ENCODE measurements around the gene MYBPC2.

Gene MYBPC2

DNA sequence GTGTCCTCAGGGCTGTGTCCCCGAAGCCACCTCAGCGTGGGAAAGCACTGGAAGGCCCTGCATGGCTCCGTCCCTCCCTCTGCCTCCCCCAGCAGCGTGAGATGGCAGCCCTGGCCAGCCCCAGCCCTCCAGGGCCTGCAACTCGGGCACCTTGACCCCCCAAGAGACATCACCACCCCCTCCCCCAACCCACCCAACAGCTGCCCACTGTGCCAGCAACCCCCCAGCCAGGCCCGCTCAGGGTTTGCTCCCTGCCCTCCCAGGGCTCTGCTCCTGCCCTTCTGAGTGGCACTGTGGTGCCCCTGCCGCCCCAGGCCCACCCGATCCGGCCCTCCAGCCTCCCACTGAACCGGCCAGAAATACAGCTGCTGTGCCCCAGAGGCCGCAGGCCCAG, 82.5 kb downstream of the MYBPC2 start:
- in situ Hi-C loops (cut with HindIII; ENCODE audit: low sequenced_read_pairs): no loop called here
- TF ChIP-seq, protein P1, sequence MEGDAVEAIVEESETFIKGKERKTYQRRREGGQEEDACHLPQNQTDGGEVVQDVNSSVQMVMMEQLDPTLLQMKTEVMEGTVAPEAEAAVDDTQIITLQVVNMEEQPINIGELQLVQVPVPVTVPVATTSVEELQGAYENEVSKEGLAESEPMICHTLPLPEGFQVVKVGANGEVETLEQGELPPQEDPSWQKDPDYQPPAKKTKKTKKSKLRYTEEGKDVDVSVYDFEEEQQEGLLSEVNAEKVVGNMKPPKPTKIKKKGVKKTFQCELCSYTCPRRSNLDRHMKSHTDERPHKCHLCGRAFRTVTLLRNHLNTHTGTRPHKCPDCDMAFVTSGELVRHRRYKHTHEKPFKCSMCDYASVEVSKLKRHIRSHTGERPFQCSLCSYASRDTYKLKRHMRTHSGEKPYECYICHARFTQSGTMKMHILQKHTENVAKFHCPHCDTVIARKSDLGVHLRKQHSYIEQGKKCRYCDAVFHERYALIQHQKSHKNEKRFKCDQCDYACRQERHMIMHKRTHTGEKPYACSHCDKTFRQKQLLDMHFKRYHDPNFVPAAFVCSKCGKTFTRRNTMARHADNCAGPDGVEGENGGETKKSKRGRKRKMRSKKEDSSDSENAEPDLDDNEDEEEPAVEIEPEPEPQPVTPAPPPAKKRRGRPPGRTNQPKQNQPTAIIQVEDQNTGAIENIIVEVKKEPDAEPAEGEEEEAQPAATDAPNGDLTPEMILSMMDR (IDR thresholded peaks at IDR 0.05; ENCODE audit: low read depth, low read length): no peak
- no peak for DNase-seq (ENCODE audit: low read depth, low spot score)
- no peak overlapping the region for H3K4me3 ChIP-seq (ENCODE audit: low read depth, low read length)
